PC-3 (cell line): ENCODE results near the gene TMEM267.

Source experiments
- CTCF ChIP-seq: fragments of 300-600 bp; sonication (generic); conservative IDR thresholded peaks from 2 replicates; pipeline ENCODE4 v1.5.1; 2017; ENCODE audit warnings: antibody characterized with exemption, low read depth, mild to moderate bottlenecking, low read length
- EZH2 ChIP-seq: fragments of 300-600 bp; sonication (generic); IDR thresholded peaks from one replicate; pipeline ENCODE4 v1.6.1; 2017; ENCODE audit warnings: antibody characterized with exemption, mild to moderate bottlenecking, low read length; ENCODE audit not compliant: unreplicated experiment
- EZH2phosphoT487 ChIP-seq: fragments of 300-600 bp; sonication (generic); IDR thresholded peaks from 2 replicates; pipeline ENCODE4 v1.6.1; 2018; ENCODE audit warnings: mild to moderate bottlenecking, antibody characterized with exemption, low read length, borderline replicate concordance

DNA sequence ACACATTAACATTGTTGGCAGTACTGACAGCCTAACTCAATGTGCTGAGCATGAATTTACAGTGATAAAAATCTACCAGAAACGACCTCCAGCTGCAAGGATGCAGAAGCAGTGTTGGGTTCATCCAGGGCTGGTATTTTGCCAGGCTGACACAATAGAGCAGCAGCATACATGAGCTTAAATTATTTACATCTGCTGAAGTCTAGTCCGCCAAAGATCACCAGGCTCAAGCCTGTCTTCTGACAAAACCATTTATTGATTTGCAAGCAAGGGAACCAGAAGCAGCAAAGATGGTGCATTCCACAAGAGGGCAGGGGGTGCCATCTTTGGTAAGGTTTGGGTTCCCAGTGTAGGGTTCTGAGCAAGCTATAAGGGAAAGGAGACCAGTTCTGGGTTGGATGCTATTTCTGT lies 40.0 kb upstream of the TMEM267 start:
- TF ChIP-seq CTCF (no peak), EZH2phosphoT487 (no peak), EZH2 (no peak)
